Measurements from ENCODE around the gene CAPN2.

Gene CAPN2

DNA sequence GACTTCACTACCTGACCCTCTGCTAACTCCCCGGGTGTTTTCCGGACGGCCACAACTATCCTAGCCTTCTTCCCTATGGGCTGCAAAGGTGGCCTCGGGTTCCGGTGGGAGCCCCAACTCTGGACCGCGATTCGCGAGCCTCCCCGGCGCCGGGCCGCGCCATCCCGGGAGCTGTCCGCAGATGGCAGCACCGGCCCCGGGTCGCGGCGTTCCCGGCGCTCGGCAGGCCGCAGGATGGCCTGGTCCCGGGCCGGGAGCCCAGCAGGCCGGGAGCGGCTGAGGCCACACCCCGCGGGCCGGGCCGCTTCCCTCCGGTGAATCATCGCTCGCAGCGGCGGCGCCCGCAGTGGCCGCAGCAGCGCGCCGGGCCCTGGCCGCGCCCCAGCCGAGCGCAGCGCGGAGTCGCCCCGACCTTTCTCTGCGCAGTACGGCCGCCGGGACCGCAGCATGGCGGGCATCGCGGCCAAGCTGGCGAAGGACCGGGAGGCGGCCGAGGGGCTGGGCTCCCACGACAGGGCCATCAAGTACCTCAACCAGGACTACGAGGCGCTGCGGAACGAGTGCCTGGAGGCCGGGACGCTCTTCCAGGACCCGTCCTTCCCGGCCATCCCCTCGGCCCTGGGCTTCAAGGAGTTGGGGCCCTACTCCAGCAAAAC lies at the start of gene CAPN2:
Gene CAPN2 (plus strand): TSS at position 346 of the 656 bp plus-strand sequence. CDS start 102 bp downstream, at position 448.
- DNase-seq (ENCODE audit: low read depth): no peak

DNA sequence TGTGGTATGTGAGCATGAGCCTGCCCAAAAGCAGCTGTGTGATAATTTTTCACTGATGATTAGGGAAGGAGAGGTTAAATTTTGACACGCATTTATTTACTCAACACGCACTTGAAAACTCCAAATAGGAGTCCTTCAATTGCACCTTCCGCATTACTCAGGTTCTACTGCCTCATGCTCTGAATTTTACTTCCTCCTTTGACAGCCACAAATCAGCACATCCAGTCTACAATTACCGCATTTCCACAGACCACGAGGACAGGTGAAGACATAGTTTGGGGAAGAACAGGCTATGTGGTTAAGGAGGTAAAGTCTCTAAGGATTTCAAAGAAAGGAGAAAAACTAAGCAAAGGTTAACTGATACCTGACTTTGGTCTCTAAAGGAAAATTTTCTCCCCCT lies 49.4 kb upstream of the CAPN2 start:
- DNase-seq (ENCODE audit: low read depth): no peak

DNA sequence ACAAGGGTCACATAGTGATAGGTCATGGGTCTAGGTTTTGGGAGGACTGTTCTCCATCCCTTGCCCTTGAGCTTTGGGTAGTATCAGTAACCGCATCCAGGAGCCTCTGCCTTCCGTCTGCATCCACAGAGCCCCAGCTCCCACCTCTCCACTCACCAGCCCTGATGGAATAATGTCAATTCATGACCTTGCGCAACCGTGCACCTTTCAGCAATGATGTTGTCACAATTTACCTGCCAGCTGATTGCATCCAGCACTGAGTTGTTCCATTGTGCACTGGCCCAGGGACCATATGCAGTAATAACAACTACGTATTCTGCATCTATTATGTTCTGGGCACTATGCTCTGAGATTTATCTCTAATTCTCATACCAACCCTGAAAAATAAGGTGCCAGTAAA lies 48.2 kb upstream of the CAPN2 start:
- DNase-seq (ENCODE audit: low read depth): no peak

DNA sequence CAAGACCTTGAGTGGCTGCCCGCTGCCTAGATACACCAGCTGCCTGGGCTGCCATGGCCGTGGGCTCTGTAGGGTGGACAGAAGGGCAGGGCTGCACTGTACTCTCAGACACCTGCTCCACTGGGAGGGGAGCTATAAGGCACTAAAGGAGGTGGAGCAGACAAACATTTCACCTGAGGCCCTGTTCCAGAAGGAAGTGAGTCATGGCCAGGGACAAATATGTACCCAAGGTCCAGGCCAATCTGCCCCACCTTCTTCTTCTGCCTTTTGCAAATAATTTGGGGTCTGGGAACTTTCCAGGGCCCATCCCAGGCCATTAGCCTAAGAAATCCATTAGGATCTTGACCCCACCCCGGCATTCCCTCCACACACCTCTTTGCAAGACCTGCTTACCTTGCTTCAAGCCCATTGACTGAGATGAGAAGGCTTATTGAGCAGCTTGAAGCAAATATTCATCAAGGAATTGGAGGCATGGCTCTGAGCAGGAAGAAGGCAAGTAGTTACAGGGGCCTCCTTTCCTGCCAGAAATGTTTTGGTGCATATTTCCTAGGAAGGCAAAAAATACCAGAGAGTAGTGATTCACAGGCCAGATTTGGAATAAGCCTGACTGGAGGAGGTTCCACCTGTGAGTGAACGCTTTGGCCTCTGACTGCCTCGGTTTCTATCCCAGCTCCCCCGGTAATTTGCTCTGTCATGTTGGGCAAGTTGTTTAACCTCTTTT lies 46.6 kb upstream of the CAPN2 start, which contains the start of gene CAPN8:
Gene CAPN8 (minus strand): TSS at position 110 of the 721 bp plus-strand sequence. CDS start 55 bp downstream, at position 55.
- DNase-seq (ENCODE audit: low read depth): no peak

DNA sequence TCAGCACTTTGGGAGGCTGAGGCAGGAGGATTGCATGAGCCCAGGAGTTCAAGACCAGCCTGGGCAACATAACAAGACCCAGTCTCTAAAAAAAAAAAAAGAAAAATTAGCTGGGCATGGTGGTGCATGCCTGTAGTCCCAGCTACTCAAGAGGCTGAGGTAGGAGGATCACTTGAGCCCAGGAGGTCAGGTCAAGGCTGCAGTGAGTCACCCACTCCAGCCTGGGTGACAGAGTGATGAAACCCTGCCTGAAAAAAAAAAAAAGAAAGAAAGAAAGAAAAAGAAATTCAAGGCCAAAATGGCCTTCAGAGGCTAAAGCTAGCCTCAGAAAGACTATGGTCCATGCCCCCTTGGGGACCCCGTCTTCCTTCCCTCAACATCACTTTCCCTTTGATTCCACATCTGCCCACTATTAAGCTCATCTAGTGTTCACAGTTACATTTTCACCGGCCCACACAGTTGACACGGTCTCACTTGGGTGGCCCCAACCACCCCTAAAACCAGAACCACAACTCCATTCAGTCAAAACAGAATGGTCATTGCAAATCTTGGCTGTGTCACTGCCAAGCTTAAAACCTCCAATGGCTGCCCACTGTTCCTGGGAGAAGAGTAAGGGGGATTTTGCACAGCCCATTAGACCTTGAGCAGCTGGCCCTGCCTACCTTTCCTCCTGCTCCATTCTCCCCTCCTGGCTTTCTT lies 44.7 kb upstream of the CAPN2 start:
- DNase-seq (ENCODE audit: low read depth): no peak

DNA sequence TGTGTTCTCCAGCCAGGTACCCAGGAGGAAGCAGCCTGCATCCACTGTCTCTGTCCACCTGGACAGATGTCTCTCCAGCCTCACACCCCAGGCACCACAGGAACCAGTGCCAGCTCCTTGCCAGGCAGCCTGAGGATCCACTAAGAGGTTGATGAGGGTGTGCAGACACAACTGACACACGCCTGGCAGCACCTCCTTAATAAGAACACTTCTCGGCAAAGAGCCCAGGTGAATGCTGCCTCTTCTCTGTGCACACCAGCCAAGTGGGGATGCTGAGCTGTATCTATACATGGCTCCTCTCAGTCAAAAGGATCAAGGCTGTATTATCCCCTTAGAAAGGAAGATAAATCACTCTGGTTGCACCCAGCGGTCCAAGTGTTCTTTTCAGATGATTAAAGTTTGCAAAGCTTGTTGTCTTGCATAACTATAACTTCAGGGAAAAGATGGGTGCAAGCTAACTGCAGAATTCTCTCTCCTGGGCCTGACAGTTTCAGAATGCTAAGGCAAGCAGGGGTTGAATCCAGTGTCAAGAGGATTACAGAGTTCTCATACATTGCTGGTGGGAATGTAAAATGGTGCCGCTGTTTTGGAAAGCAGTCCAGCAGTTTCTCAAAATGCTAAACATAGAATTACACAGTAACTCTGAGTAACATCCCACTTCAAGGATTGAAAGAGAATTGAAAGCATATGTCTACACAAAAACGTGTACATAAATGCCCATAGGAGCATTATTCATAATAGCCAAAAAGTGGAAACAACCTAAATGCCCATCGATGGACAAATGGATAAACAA lies 43.1 kb upstream of the CAPN2 start:
- no peak for DNase-seq (ENCODE audit: low read depth)

DNA sequence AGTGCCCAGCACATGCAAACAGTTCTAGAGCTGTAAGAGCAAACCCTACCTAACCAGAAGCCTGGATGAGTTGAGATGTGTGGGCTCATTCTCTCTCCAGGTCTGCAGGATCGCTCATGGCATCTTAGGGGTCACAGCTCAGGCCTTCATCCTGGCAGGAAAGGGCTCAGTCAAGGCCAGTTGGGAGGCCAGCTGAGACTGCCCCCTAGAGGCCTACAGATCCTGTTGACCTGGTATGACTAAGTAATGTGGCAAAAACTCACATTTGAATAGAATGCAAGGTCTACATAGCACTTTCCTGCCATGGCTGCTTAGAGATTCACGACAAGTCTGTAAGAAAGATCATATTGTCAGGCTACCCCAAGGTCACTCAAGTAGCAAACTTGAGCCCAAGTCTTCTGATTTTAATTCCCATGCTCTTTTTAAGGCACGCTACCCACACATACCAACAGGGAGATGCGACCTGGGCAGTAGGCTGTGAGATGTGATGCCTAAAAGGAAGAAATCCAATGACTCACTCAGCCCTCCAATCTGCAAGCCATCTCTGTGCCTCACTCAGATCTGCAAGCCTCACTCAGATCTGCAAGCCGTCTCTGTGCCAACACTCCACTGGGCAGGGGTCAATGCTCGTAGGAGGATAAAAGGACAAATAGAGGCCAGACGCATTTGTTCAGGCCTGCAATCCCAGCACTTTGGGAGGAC lies 41.7 kb upstream of the CAPN2 start:
- no peak for DNase-seq (ENCODE audit: low read depth)

DNA sequence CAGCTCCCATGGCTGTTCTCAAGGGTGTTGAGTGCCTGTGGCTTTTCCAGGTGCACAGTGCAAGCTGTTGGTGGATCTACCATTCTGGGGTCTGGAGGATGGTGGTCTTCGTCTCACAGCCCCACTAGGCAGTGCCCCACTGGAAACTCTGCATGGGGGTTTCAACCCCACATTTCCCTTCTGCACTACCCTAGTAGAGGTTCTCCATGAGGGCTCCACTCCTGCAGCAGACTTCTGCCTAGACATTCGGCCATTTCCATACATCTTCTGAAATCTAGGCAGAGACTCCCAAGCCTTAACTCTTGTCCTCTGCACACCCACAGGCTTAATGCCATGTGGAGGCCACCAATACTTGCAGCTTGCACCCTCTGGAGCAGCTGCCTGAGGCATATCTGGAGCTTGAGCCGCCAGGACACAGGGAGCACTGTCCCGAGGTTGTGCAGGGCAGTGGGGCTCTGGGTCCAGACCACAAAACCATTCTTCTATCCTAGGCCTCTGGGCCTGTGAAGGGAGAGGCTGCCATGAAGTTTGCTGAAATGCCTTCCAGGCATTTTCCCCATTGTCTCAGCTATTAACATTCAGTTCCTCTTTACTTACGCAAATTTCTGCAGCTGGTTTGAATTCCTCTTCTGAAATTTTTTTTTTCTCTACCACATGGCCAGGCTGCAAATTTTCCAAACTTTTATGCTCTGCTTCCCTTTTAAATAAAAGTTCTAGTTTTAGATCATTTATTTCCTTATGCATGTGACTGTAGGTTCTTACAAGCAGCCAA lies 38.0 kb upstream of the CAPN2 start:
- DNase-seq (ENCODE audit: low read depth): no peak

DNA sequence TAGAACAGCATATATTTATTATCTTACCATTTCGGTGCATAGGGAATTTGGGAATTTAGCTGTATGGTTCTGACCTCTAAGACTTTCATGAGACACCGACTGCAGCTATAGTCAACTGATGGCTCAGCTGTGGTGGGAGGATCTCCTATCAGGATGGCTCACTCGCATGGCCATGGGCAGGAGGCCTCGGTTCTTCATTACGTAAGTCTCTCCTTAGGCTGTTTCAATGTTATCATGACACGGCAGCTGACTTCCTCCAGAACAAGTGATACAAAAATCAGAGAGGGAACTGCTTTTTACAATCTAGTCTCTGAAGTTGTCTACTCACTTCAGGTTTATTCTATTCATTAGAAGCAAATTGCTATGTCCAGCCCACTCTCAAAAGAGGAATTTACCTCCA lies 33.5 kb upstream of the CAPN2 start:
- no peak for DNase-seq (ENCODE audit: low read depth)

DNA sequence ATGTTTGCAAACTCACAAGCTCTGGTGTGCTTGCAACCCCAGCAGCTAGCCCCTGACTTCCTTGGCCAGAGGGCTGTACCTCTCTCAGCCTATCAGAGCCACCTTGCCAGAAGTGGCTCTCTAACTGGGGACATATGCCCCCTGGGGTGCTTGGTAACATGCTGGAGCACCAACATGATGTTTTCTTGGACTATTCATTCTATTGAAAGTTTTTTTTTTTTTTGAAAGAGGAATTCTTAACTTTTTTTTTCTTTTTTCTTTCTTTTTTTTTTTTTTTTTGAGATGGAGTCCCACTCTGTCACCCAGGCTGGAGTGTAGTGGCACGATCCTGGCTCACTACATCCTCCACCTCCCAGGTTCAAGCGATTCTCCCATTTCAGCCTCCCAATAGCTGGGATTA lies 32.2 kb upstream of the CAPN2 start:
- DNase-seq (ENCODE audit: low read depth): no peak

DNA sequence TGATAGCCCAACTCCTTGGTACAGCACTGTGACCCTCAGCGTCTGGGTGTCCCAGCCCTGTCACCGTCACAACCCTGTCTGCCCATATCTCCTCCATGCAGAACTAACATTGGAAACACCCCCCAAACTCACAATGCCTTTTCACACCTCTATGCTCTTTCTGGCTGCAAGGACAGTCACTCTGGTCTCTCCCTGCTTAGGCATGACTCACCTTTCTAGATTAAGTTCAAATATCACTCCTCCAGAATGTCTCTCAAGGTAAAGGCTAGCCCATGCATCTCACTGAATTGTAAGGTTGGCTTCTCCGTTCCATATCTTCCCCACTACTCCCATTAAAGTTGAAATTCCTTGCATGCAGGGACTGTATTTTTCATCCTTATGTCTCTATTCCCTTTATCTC lies 29.8 kb upstream of the CAPN2 start:
- no peak for DNase-seq (ENCODE audit: low read depth)

DNA sequence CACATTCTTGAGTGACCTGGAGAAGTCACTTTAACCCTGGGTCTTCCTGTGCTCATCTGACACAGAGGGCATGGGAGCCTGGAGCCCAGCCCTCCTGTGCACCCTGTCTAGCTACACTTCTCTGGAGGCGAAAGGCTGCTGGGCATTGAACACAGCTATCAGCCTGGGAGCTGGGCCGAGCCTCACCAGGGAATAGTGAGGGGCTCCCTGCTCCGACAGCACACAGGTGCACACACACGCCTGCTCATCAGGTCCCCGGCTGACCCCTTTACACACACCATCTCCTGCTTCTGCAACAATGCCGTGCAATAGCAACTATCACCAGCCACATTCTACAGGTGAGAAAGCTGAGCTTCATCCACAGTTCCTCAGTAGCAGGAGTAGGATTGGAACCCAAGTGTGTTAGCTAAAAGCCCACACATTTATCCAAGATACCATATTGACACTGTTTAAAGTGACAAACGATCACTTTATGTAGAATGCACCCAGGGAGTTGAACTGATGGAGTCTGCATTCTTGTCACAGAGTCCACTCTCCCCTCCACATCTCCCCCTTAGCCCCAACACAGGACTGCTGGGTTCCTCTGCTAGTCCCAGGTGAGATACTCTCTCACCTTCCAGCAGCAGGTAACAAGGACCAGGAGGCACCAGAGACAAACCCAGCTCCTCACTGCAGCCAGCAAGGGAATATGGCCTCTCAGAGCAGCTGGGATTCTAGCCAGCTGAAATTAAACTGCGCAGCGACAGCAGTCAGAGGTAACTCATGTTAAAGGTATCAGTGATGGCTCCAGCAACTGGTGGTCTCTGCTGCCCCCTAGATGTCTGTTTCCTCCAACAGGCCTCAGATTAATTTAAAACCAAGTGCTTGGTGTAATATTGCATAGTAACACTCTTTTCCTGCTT lies 28.5 kb upstream of the CAPN2 start:
- DNase-seq (ENCODE audit: low read depth): peak; percentile 39

DNA sequence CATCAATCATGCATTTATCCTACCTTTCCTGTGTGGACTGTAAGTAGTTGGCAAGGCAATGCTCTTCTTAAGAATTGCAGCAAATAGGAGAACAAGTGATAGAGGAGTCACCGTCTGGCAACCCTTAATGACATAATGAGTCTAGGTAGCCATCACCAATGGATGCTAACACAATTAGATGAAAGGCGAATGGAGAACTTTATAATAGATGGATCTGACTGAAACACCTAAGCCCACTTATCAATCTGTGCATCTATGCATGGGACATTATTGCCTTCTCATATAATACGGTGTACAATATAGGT lies 27.9 kb upstream of the CAPN2 start:
- DNase-seq (ENCODE audit: low read depth): no peak

DNA sequence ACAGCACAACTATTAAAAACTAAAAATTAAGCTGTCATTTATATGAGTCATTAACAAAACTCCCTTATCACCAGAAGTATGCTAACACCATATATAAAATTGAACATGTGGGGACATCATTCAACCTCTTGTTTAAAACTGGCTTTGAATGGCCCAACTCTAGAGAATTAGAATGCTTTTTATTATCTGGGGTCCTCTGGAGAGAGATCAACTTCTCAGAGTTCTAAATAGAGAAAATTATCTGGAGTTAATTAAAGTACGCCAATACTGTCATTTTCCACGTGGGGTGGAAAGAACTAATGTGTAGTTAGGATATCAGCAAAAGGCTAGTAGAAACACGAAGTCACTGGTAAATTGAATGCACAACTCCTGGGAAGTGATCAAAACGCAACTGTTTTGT lies 21.2 kb upstream of the CAPN2 start:
- no peak for DNase-seq (ENCODE audit: low read depth)

DNA sequence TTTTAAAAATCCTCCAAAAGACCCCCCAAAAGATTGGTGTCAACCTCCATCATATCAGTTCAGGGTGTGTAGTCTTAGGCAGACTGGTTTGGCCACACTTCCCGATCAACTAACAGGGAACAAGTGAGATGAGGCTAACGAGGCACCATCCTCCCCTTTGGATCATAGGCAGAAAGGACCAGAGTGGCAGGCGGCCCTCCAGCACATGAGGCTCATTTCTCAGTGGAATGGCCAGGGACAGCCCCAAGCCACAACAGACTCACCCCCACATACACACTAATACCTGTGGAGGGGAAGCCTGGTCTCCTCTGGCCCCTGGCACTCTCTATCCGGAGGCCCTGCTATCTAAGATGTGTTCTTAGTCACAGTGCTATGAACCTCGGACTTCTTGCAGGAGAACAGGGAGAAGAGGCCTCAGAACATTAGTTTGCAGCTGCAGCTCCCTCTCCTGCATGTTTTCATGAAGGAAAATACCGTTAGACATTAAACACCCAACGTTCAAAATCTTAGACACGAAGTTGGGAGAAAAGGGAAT lies 17.3 kb upstream of the CAPN2 start:
- no peak for DNase-seq (ENCODE audit: low read depth)

DNA sequence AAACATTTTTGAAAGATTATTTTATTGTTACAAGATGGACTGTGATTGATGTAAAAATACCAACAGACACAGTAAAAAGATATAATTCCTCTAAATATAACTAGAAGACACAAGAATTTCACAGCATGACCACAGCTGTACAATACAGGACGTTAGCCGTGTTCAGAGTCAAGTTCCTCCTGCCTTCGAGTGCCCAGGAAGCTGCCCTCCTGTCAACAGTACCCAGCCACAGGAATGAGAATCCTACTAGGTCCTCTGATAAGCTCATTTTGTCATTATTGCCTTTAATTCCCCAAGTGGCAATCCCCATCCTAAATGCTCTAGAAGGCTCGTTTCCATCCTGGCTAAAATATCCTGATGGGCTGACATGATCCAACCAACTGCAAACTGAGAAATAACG lies 16.4 kb upstream of the CAPN2 start:
- DNase-seq (ENCODE audit: low read depth): no peak

DNA sequence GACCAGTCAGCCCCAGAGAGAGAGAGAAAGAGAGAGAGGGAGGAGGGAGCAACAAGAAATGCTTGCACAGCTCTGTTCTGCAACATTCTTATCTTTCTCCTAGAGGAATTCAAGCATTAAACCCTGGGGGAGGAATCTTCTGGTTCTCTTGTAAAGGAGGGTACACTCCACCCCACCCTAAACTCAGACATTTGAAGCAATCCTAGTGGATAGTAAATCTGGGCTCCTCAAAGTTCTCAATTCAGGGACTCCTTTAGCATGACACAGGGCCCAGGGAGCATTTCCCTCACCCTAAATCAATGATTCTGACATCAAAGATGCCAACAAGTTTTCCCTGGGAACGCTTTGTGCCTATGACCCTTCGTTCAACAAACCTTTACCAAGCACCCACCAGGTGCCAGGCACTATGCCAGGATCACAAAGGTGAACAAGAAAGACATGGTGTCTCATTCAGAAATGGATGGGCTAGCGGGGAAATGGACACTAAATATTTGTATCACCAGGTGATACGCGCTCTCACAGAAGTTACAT lies 11.9 kb upstream of the CAPN2 start:
- no peak for DNase-seq (ENCODE audit: low read depth)

DNA sequence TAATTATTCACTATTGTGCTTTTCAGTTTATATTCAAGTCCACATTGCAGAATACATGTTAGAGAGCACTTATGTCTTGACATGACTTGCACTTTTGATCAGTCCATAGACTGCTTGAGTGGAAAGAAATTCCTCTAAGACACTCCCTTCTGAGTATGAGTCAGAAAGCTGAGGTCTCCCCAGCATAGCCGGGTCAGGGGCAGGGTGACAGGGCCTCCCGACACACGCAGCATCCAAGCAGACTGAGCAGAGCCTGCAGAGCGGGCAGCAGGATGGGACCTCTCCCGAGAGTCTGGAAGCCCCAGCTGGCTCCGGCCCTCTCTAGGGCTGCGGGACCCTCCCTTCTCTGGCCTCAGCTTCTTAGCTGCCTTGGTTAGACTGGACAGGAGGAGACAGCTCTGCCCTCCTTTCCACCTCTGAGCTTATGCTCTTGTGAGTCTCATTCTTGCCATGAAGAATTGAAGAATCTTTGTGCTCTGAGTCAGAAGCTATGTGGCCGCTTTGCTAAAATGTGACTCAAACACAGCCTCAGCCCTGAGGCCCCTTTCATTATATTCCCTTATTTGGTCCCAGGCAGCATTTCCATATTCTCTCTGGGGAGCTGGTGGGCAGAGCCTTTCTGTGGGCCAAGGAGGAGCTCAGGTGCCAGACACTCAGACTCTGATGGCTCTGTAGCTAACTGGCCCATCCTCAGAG lies 11.2 kb upstream of the CAPN2 start:
- DNase-seq (ENCODE audit: low read depth): no peak

Measured in stimulated activated CD8-positive, alpha-beta memory T cell treated with anti-CD3 and anti-CD28 coated beads, Interleukin-12 subunit alpha, Interleukin-12 subunit beta, amount 100 ng/mL, for 1 hour (primary cell).